Activated CD4-positive, CD25-positive, alpha-beta regulatory T cell treated with anti-CD3 and anti-CD28 coated beads, Interleukin-2, amount 50 U/mL, for 24 hours (primary cell): ENCODE results near the gene NKD2.

Source experiments
- ATAC-seq, 2 donors: fragments of 150-1000 bp; cut with Tn5 transposase; one replicate each; pipeline ENCODE4 v1.10.0; 2021; ENCODE audit warnings: mild to moderate bottlenecking in 1 of 2, moderate library complexity in 1 of 2

NKD2 gene

DNA sequence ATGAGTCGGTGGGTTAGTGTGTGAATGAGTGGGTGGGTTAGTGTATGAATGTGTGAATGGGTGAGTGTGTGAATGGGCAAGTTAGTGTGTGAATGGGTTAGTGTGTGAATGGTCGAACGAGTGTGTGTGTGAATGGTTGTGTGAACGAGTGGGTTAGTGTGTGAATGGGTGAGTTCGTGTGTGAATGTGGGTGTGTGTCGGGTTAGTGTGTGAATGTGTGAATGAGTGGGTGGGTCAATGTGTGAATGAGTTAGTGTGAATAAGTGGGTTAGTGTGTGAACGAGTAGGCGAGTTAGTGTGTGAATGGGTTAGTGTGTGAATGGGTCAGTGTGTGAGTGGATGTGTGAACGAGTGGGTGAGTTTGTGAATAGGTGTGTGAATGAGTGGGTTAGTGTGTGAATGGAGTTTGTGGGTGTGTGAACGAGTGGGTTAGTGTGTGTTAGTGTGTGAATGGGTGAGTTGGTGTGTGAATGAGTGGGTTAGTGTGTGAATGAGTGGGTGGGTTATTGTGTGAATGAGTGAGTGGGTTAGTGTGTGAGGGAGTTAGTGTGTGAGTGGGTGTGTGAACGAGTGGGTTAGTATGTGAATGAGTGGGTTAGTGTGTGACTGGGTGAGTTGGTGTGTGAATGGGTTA, 38.8 kb downstream of the NKD2 start:
- no peak for ATAC-seq

DNA sequence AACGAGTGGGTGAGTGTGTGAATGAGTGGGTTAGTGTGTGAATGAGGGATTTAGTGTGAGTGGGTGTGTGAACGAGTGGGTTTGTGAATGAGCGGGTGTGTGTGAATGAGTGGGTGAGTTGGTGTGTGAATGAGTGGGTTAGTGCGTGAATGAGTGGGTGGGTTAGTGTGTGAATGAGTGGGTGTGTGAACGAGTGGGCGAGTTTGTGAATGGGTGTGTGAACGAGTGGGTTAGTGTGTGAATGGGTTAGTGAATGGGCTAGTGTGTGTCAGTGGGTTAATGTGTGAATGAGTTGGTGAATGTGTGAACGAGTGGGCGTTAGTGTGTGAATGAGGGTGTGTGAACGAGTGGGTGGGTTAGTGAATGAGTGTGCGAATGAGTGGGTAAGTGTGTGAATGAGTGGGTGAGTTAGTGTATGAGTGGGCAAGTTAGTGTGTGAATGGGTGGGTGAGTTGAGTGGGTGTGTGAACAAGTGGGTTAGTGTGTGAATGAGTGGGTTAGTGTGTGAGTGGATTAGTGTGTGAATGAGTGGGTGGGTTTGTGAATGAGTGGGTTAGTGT, 39.6 kb downstream of the NKD2 start:
- no peak for ATAC-seq

DNA sequence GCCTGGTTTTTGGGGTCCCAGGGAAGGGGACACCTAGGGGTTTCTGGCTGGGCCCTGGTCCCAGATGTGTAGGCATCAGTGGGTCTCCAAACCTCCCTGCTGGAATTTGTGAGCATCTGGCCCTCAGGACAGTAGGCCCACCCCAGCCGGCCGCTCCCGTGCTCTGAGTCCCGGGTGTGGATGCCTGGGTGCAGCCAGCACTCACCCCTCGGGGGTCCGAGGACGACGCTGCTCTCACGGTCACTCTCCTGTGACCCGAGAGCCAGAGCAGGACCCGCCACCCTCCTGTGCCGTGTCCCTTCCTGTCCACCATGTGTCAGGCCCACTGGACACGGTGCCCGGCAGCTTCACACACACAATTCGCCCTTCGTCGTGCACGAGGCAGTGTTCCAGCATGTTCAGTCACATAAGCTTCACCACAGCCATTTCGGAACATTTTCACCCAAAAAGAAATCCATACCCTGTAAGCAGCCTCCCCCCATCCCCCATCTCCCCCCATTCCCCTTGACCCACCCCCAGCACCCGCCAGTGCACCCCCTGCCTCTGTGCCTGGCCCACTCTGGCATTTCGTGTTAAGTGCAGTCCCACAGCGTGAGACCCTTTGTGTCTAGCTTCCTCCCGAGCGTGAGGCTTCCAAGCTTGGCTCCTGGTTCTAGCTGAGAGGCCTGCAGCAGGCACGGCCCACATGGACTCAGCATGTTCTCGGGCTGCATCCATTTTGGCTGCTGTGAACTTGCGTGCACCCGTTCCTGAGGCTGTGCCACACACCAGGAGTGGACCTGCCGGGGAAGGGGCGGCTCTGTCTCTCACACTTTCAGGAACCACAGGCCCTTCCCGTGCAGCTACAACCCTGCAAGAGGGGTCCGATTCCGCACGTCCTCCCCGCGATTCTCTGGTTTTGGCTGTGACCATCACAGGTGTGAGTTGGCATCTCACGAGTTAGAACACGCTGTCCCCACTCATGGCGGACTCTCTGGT, 40.5 kb downstream of the NKD2 start:
- no peak for ATAC-seq

DNA sequence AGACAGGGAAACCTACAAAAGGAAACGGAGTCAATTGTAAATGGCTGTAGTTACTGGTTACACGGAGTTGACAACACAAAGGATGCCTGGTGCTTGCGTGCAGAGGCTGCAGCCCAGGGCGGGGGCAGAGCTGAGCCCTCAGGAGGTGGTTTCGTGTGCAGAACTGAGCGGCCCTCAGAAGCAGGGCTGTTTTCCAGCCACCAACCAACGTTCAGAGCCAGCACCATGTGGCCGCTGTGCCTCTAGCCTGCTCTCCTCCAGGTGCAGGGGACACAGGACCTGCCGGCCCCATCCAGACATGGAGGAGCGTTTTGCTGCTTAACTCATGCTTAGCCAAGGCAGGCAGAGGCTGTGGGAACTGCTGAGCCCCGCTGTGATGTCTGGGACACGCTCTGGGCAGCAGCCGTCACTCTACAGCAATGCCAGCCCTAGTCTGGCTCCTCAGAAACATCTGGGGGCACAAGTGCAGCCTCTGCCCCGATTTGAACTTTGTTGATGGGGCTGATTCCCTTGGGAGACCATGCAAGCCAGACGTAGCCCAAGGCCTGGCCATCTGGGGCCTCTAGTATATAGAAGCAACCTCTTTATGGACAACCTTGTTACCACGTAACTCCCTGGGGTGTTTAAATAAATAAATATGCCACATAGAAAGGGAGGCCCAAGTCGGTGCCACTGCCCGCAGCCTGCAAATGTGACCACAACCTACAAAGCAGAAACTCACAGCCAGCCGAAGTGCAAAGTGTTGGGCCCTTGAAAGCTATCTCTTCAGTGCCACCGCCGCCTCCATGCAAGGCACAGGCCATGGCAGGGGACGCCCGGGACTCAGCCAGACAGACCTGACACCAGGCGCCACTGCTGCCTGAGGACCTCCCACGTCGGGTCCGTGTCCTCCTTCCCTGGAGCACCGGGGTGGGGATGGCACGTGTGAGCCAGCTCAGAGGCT, 42.1 kb downstream of the NKD2 start:
- ATAC-seq, result no peak

DNA sequence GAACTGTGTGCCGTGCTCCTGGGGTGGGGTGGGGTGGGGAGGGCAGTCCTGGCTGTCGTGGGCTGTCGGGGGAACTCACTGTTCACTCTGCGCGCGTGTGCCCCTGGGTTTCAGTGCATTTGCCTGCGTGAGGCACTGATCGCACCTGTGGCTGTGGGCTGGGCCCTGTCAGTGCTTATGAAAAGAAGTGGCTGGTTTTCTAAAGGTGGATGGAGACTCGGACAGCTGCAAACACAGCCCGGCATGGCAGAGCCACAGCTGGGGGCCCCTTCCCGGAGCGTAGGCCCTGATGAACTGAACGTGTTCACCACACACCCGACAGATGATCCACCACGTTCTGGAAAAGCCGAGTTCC, 42.7 kb downstream of the NKD2 start:
- ATAC-seq, result no peak

DNA sequence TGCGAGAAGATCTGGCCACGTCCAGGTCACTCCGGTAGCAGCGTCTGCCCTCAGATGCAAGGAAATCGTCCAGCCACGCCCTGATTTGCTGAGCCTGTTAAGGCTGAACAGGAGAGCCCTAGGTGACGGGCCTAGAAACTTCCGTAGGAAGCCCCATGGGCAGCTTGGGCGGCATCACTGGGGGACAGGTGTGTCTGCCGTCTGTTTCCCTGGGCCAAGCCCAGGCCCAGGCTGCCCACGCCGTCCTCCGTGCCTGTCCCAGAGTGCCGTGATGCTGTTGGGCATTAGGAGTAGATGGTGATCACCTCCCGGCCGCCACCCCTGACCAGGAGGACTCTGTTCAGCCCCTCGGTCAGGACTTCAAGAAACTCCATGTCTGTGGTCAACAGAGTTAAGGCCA, 43.5 kb downstream of the NKD2 start:
- ATAC-seq, result no peak

DNA sequence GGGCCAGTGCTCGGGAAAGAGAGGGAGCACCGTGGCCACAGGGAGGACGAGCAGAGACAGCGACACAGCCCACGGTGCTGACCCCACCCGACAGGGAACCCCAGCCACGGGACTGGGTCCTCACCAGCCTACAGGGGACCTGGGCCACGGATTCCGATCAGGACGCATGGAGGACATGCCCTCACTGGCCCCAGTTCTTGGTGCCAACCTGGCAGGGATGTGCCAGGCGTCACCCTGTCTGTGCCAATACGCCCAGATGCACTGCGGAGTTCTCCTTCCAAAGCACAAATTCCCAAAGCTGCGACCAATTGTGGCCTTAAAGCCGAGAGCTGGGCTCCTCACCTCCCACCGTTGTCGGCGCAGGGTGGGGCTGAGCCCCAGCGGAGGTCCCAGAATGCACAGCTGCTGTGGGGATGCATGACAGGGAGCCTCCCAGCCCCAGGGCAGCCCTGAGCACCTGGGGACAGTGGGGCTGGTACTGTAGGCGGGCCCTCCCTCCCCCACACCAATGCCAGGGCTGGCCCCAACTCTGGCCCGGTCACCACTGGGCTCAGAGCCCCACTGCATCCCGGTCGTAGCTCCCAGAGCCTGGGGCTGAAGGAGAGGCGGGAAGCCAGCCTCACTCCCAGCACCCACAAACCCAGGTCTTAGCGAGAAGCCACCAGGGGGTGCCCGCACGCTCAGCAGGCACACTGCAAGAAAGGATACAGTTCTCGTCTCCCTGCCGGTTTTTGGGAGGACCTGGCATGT, 44.2 kb downstream of the NKD2 start:
- no peak for ATAC-seq

DNA sequence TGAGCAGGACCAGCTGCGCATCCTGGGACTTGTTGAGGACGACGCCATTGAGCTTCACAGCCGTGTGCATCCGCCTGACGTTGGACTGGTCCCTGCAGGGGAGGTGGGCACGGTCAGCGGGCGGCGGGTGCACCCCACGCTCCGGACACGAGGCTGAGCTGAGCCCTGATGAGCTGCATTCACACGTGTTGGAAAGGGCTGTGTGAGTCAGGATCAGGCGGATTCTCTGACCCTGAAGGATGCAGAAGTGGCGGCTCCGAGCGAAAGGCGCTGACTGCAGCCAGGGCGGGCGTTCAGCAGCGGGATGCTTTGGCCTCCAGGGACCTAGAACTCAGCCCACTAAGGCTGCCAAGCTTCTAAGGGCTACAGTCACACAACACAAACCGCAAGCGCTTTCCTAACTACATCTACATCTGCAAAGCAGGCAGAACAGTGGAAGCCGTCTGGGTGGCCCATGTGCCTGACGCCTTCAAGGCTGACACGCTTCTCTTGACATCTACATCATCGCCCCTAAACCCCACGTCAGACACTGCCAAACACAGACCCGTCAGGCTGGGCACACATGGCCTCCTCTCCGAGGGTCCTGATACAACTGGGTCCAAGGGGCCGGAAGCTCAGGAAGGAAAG, 44.9 kb downstream of the NKD2 start:
- ATAC-seq, result no peak

DNA sequence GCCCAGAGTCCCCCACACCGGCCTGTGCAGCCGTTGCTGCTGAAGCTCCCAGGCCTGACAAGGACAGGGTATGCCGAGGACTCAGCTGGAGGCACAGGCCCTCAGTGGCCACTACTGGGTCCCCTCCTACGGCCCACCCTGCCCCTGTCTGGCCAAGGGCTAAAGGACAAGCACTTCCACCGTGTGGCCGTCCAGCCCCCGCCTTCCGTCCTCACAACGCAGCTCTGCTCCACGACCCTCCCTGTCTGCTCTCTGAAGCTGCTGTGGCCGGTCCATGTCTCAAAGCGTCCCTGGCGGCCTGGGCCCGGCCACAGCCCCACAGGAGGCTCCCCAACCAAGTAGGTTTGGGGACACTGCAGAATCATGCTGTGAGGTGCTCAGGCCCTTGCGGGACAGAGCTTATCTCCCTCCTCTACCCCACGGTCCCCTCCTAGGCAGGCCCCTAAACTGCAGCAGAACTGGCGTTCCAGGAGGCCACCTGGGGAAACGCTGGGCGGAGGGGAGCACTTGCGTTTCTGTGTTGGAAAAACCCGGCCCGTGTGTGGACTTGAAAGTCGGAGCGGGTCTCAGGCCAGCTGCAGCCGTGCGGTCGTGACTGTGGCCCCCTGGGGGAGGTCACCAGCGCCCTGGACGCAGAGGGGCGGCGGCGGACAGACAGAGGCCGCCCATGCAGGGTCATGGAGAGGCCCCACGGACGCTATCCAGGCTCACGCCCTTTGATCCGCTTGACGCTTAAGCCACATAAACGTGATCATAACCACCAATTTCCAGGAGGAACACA, 45.6 kb downstream of the NKD2 start:
- no peak for ATAC-seq

DNA sequence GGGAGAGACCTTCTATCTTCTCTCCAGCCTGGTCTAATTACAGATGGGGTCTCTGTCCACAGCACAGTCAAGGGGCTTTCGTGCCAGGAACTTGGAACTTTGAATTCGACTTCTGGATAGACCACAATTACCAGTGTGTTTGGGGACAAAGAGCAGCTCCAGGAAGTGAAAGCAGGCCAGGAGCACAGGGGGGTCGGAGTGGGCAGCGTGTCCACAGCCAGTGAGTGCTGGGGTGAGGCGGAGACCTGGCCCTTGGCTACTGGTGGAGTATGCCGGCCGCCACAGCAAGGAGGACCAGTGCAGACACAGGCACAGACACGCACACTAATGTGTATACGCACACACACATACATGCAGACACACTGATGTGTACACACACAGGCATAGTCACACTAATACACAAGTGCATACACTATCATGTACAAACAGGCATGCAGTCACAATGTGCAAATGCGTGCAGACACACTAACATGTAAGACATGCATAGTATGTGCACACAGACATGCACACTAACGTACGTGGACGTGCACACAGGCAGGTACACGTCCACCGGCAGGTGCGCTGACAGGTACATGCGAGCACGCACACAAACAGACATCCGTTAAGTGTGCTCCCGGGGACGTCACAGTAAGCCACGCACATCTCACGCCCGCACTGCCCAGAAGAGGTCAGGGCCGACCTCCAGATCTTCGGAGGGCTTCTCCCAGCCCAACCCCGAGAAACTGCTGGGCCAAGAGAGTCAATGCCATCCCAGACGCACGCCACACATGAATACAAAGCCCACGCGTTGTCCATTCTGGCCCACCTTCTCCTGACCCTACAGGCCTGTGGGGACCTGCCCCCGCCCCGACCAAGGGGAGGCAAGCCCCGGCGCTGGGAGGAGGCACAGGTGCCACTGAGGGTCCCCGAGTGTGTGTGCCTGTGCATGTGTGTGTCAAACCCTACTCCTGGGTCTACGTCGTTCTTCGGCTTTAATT, 46.5 kb downstream of the NKD2 start:
- no peak for ATAC-seq

DNA sequence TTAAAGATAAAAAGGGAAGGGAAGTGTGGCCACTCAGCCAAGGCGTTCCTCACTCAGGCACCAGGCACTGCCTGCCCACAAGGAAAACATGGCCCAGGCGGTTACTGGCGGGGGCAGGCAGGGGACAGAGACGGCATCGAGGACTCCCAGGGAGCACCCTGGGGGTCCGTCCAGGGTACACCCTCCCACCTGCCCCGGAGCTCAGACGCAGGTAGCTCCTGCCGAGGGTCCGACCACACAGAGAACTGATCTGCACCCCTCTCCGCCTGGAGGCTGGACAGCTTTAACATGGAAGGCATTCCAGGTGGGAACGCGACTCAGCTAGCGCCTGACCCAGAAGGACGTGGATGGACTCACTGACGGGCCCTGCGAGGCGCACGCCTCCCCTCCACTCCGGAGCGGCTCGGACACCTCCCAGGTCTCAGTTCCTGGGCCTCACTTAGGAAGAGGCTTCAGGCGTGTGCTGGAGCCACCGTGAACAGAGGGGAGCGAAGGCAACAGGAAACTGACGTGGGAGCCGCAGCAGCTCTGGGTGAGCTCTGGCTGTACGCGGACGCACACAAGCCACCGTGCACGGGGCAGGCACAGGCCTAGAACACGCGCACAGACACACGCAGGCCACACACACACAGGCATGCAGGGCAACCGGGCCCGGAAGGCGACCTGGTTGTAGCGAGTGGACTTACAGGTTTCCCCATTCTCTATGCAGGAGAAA, 47.5 kb downstream of the NKD2 start:
- no peak for ATAC-seq

DNA sequence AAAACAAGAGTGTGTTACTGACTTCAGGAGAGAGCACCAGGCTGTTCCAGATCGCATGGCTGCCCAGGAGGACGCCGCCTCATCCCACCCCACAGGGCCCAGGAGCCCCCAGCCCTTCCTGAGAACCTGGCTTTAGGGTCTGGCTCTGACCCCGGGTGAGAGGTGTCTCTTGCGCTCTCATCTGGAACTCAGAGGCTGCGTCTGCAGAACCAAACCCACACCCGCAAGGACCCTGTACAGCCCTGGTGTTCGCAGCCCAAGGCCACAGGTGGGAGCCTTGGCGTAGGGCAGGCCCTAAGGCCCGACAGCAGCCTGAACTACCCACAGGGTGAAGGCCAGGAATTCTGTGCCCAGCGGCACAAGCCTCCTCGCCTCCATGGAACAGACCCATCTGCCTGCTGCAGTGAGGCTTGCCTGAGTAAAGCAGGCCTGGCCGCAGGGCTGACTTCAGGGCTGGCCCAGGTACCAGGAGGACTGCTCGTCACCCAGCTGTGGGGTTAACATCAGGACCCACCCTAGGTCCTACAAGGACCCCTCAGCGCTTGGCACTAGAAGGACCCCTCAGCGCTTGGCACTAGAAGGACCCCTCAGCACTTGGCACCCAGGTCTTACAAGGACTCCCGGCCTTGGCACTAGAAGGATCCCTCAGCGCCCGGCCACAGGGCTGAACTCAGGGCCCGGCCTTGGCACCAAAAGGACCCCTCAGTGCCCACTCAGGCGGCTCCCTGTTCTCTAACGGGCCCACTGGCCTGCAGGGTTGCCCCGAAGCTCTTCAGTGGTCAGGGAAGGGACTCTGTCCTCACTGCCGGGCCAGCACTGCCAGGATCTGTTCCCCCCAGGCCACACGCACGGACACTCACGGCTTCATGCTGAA, 48.2 kb downstream of the NKD2 start:
- ATAC-seq, result no peak

DNA sequence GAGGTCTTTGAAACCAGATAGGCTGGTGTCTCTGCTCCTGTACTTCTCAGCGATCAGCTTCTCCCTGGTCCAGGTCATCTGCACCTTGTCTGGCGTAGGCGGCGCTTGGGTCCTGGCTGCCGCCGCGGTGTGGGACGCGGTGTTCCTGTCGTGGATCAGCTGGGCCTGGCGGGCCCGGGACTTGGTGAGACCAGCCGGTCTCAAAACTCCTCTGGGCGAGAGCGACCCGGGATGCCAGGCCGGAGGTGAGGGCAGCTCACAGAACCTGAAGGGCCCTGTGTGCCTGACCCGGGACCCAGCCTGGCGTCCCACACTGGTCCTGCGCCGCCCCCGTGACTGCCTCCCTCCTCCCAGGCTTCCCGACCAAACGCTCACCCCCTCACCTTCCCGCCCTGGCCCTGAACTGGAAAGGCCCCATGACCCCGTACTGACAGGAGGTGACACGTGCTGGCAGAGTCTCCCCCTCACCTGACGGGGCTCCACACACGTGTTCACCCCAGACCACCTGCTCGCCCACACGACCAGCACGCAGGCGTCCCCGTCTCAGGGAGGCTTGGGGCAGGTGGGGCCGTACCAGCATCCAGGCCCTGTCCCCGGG, 49.0 kb downstream of the NKD2 start:
- ATAC-seq, result no peak

DNA sequence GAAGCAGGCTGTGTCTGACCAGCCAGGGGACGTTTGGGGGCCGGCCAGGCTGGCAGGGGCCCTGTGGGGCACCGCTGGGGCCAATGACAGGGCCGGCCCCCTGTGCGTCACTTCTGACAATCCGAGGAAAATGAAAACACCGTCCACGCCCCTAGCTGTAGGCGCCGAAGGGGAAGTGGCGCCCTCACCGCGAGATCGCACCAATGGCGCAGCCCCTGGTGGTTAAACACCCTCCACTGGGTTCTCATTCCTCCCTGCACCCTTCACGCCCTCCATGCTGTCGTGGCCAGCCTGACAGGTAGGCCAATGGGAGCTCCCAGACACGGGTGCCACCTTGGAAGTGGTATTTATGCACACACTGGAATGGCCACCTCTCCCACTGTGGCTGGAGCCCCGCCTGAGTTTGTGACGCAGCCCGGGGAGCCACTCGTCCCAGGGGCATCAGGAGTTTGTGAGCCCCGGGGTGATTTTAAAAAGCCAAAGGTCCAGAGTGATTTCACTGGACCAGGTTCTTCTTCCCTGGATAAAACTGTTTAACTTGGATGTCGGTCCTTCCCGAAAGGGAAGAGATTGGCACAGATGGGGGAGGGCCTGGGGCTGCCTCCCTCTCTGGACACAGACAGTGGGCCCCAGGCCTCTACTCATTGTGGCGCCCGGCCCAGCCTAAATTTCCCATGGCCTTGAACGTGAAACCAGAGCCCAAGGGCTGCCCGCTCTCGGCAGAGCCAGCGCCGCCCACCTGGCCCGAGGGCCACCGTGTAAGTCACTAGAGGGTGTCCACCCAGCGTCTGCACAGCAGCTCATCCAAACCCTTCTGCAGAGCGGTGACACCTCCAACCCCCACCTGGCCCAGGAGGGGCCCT, 49.7 kb downstream of the NKD2 start:
- ATAC-seq, result no peak

DNA sequence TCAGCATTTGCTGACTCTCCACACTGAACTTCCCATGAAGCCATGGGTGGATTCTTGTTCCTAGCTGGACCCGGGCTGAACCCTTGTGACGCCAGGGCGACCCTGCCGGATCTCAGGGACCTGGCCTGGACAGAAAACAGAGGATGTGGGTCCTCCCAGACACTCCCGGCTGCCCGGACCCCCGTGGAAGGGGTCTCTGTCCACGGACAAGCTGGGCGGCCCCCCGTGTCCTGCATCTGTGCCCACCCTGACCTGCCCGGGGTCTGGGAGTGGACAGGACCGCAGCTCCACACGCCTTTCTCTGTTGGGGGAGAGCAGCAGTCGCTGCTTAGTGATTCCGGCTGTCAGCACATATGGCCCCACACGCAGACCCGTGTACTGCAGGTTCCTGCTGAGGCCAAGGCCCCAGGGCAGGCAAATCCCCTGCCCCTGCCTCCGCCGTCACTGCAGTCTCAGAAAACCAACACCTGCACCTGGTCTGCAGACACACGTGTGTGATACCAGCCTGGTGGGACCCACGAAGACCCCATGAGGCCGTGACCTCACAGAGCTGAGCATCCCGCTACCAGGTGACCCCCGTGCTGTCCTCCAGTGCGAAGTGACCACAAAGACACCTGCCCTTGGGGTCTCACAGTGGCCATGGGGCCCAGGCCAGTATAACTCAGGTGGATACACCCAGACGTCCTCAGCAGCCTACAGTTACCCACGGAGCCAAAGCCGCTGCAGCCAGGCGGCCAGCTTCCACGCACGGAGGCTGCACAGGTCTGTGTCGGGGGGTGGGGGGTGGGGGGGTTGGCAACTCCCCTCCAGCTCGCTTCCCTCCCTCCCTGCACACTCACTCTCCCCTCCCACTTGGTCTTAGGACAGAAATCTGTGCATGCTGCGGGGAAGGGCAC, 50.6 kb downstream of the NKD2 start:
- ATAC-seq, result no peak
